Caco-2 (cell line): ENCODE results near the gene PRDM11. TPM values are rescaled to one million over a fixed set of nuclear protein-coding genes. Genes with fewer than 3 reads are reported as not detected.

Source experiments
- BruUV-seq: library from RNA; stranded (reverse); fragments of 400-500 nt; replicated peaks from 2 replicates; lab custom pipeline; 2021; lab: Mats Ljungman, UMichigan
- CTCF ChIA-PET: fragments of 300-600 bp; sonication (Branson Sonifier 250); formaldehyde crosslinking; loops from one replicate; lab custom pipeline; 2022; ENCODE audit warnings: antibody characterized with exemption; lab: Charles Lee
- POLR2A ChIA-PET: fragments of 300-600 bp; sonication (Branson Sonifier 250); formaldehyde crosslinking; loops from one replicate; lab custom pipeline; 2022; ENCODE audit warnings: antibody characterized with exemption; lab: Charles Lee
- DNase-seq, 2 experiments: peaks; one replicate each; pipeline versions ENCODE4 v3.0.0 to v3.0.0-alpha.2; 2020 to 2022
- H3K27me3 ChIP-seq: replicated peaks from 2 replicates; pipeline ENCODE4 v1.6.0; 2011; ENCODE audit warnings: low read length; ENCODE audit not compliant: control insufficient read depth, insufficient read depth
- H3K36me3 ChIP-seq: 2 replicates; pipeline ENCODE4 v1.5.1; 2011; ENCODE audit warnings: low read length; ENCODE audit not compliant: control insufficient read depth, insufficient read depth
- H3K4me1 ChIP-seq: fragments of 250-450 bp; sonication (Bioruptor Pico); 2 replicates; pipeline ENCODE4 v1.5.1; 2020; ENCODE audit warnings: mild to moderate bottlenecking
- H3K4me3 ChIP-seq: 2 replicates; pipeline ENCODE4 v1.5.1; 2011; ENCODE audit warnings: low read depth, mild to moderate bottlenecking, control low read depth, low read length
- H3K9me3 ChIP-seq: fragments of 250-450 bp; sonication (Bioruptor Pico); 2 replicates; pipeline ENCODE4 v1.5.1; 2020; ENCODE audit warnings: mild to moderate bottlenecking, moderate library complexity
- H3K27ac Mint-ChIP-seq: one replicate; pipeline ENCODE4 v1.8.0; 2022; ENCODE audit warnings: mixed read lengths; ENCODE audit not compliant: unreplicated experiment
- H3K27me3 Mint-ChIP-seq: one replicate; pipeline ENCODE4 v1.8.0; 2022; ENCODE audit warnings: mixed read lengths; ENCODE audit not compliant: insufficient read depth, unreplicated experiment
- H3K36me3 Mint-ChIP-seq: one replicate; pipeline ENCODE4 v1.8.0; 2022; ENCODE audit warnings: mild to moderate bottlenecking, mixed read lengths; ENCODE audit not compliant: insufficient read depth, unreplicated experiment
- H3K4me1 Mint-ChIP-seq: one replicate; pipeline ENCODE4 v1.8.0; 2022; ENCODE audit warnings: low read depth, mixed read lengths; ENCODE audit not compliant: unreplicated experiment
- H3K4me3 Mint-ChIP-seq: one replicate; pipeline ENCODE4 v1.8.0; 2022; ENCODE audit warnings: mild to moderate bottlenecking, moderate library complexity, mixed read lengths; ENCODE audit not compliant: unreplicated experiment
- H3K9me3 Mint-ChIP-seq: one replicate; pipeline ENCODE4 v1.8.0; 2022; ENCODE audit warnings: mixed read lengths; ENCODE audit not compliant: unreplicated experiment
- intact Hi-C: fragments of 100-400 bp; cut with micrococcal nuclease; formaldehyde crosslinking; loops from one replicate; pipeline ENCODE4 v1.10.0; 2022; ENCODE audit not compliant: unreplicated experiment
- total RNA-seq: library from RNA; stranded (reverse); gene quantifications from 2 replicates; pipeline ENCODE4 v1.2.3, GENCODE V29; 2022
- TF ChIP-seq, protein P1 (sequence below), 2 experiments: fragments of 200-600 bp in 1 of 2; IDR thresholded peaks; 1 replicate in 1 of 2; 2 replicates in 1 of 2; pipeline versions ENCODE4 v1.5.1 to v1.8.0; 2011 to 2022; ENCODE audit warnings: antibody characterized with exemption in 1 of 2, control low read depth in 1 of 2, inconsistent platforms in 1 of 2, low read depth in 1 of 2, low read length in 1 of 2, mild to moderate bottlenecking in 1 of 2, moderate library complexity in 1 of 2; ENCODE audit not compliant: insufficient read depth in 1 of 2, severe bottlenecking in 1 of 2, unreplicated experiment in 1 of 2

PRDM11 gene
- total RNA-seq, 1 experiment from 2014 or later: 11.8 TPM

DNA sequence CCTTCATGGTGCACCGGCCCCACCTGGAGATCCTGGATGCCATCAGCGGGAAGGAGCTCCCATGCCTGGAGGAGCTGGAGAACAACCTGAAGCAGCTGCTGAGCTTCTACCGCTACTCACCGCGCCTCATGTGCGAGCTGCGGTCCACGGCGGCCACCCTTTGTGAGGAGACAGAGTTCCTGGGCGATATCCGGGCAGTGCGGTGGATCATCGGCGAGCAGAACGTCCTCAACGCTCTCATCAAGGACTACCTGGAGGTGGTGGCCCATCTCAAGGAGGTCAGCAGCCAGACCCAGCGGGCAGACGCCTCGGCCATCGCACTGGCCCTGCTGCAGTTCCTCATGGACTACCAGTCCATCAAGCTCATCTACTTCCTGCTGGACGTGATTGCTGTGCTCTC is 80.5 kb downstream of the PRDM11 start:
- Histone ChIP-seq H3K9me3 (no peaks in the 10 kb centered on the region), H3K27me3 (no peaks in the 10 kb centered on the region), H3K36me3 (peaks cover 2% of the 10 kb centered on the region), H3K4me1 (no peaks in the 10 kb centered on the region), H3K4me3 (no peak overlapping the region)
- no peaks in the 10 kb centered on the region for H3K4me1 Mint-ChIP-seq
- H3K9me3 Mint-ChIP-seq: no peaks in the 10 kb centered on the region
- no TSS peak for BruUV-seq
- H3K27ac Mint-ChIP-seq: no peak overlapping the region
- DNase-seq: no peak
- intact Hi-C loops: no loop called here
- CTCF ChIA-PET: interaction anchor here (0.5 kb wide), 1 partner anchor 153 kb away, joined by 4 read pairs; no protein-coding TSS in a partner anchor
- H3K36me3 Mint-ChIP-seq: peaks cover 7% of the 10 kb centered on the region
- POLR2A ChIA-PET: no interaction called here
- TF ChIP-seq, protein P1, sequence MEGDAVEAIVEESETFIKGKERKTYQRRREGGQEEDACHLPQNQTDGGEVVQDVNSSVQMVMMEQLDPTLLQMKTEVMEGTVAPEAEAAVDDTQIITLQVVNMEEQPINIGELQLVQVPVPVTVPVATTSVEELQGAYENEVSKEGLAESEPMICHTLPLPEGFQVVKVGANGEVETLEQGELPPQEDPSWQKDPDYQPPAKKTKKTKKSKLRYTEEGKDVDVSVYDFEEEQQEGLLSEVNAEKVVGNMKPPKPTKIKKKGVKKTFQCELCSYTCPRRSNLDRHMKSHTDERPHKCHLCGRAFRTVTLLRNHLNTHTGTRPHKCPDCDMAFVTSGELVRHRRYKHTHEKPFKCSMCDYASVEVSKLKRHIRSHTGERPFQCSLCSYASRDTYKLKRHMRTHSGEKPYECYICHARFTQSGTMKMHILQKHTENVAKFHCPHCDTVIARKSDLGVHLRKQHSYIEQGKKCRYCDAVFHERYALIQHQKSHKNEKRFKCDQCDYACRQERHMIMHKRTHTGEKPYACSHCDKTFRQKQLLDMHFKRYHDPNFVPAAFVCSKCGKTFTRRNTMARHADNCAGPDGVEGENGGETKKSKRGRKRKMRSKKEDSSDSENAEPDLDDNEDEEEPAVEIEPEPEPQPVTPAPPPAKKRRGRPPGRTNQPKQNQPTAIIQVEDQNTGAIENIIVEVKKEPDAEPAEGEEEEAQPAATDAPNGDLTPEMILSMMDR (IDR thresholded peaks at IDR 0.05; ENCODE audit: insufficient read depth in 1 of 2, low read depth in 1 of 2, low read length in 1 of 2, severe bottlenecking in 1 of 2, unreplicated experiment in 1 of 2): no peak
- no peak overlapping the region for H3K4me3 Mint-ChIP-seq
- no peaks in the 10 kb centered on the region for H3K27me3 Mint-ChIP-seq

DNA sequence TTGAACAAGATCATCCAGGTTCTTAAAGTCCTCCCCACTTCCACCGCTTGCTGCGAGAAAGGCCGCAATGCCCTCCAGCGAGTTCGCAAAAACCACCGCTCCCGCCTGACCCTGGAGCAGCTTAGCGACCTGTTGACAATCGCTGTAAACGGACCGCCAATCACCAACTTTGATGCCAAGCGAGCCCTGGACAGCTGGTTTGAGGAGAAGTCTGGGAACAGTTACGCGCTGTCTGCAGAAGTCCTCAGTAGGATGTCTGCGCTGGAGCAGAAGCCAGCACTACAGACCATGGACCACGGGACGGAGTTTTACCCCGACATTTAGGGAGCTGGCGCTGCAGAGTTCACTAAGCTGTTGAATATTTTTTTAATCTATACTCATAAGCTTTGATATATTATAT is 81.4 kb downstream of the PRDM11 start:
- no peak overlapping the region for H3K4me3 Mint-ChIP-seq
- H3K9me3 ChIP-seq: no peaks in the 10 kb centered on the region
- ChIA-PET CTCF (no interaction called here), POLR2A (no interaction called here)
- H3K4me3 ChIP-seq: no peak overlapping the region
- TF ChIP-seq, protein P1 (IDR thresholded peaks at IDR 0.05; ENCODE audit: insufficient read depth in 1 of 2, low read depth in 1 of 2, low read length in 1 of 2, severe bottlenecking in 1 of 2, unreplicated experiment in 1 of 2): no peak
- H3K4me1 ChIP-seq: no peaks in the 10 kb centered on the region
- no TSS peak for BruUV-seq
- no peaks in the 10 kb centered on the region for H3K4me1 Mint-ChIP-seq
- no peaks in the 10 kb centered on the region for H3K27me3 Mint-ChIP-seq
- peaks cover 2% of the 10 kb centered on the region for H3K36me3 ChIP-seq
- no peaks in the 10 kb centered on the region for H3K9me3 Mint-ChIP-seq
- peaks cover 7% of the 10 kb centered on the region for H3K36me3 Mint-ChIP-seq
- intact Hi-C loops: no loop called here
- no peak overlapping the region for H3K27ac Mint-ChIP-seq
- DNase-seq: no peak
- no peaks in the 10 kb centered on the region for H3K27me3 ChIP-seq

DNA sequence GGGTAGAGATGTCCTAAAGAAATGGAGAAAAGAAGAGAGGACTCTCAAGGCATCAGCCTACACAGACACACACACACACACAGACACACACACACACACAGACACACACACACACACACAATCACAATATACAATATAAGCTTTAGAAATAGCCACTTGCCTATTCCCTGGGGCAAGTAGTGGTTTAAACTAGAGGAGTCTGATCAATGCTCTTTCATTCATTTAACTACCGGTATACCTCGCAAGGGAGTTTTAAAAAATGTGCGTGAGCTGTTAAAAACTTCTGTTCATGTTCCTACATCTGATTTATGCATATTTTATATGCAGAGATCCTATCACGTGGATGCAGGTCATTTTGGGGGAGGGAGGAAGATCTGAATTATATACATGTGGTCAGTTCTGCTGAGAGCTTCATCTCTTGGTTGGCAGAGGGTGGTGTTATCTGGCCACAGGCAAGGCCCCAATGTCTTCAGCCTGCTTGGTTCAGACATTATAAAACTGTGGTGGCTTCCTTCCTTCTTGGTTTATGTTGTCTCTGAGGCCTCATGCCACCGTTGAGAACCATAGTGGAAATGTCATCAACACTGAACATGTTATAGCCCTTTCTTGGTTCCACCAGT is 83.1 kb downstream of the PRDM11 start:
- Histone ChIP-seq H3K4me1 (no peaks in the 10 kb centered on the region), H3K4me3 (no peak overlapping the region), H3K9me3 (no peaks in the 10 kb centered on the region), H3K27me3 (no peaks in the 10 kb centered on the region), H3K36me3 (no peaks in the 10 kb centered on the region)
- H3K4me1 Mint-ChIP-seq: no peaks in the 10 kb centered on the region
- no peak for DNase-seq
- intact Hi-C loops: loop anchor here (5.0 to 10.0 kb wide), 2 partner anchors 45 to 117 kb away; no protein-coding TSS in a partner anchor
- BruUV-seq: no TSS peak
- ChIA-PET CTCF (no interaction called here), POLR2A (no interaction called here)
- TF ChIP-seq, protein P1 (IDR thresholded peaks at IDR 0.05; ENCODE audit: insufficient read depth in 1 of 2, low read depth in 1 of 2, low read length in 1 of 2, severe bottlenecking in 1 of 2, unreplicated experiment in 1 of 2): no peak
- H3K27ac Mint-ChIP-seq: no peak overlapping the region
- no peaks in the 10 kb centered on the region for H3K27me3 Mint-ChIP-seq
- no peaks in the 10 kb centered on the region for H3K9me3 Mint-ChIP-seq
- H3K4me3 Mint-ChIP-seq: no peak overlapping the region
- H3K36me3 Mint-ChIP-seq: peaks cover 7% of the 10 kb centered on the region
